ENCODE data around the gene FGF22. TPM values are rescaled to one million over a fixed set of nuclear protein-coding genes. Genes with fewer than 3 reads are reported as not detected.
"Not testable (repeated sequence)": the region's sequence is repeated elsewhere in the genome, so short reads cannot be mapped to it uniquely, and the experiment has no call there.

Gene FGF22
- polyA plus RNA-seq, 1 experiment, result 0.05 TPM

GRCh38 chr19:618674-619285 lies 20.9 kb upstream of the FGF22 start:
- Histone ChIP-seq H3K27me3 (ENCODE audit: control insufficient read depth, insufficient read depth, low read length) (no peaks in the 10 kb centered on the region), H3K36me3 (ENCODE audit: control insufficient read depth, insufficient read depth, low read length) (peaks cover 23% of the 10 kb centered on the region), H3K4me3 (ENCODE audit: low read depth, low read length) (no peak overlapping the region)
- ChIA-PET POLR2A (no interaction called here), CTCF (no interaction called here)
- DNase-seq (ENCODE audit: low read depth), result no peak
- TF ChIP-seq, protein P1, sequence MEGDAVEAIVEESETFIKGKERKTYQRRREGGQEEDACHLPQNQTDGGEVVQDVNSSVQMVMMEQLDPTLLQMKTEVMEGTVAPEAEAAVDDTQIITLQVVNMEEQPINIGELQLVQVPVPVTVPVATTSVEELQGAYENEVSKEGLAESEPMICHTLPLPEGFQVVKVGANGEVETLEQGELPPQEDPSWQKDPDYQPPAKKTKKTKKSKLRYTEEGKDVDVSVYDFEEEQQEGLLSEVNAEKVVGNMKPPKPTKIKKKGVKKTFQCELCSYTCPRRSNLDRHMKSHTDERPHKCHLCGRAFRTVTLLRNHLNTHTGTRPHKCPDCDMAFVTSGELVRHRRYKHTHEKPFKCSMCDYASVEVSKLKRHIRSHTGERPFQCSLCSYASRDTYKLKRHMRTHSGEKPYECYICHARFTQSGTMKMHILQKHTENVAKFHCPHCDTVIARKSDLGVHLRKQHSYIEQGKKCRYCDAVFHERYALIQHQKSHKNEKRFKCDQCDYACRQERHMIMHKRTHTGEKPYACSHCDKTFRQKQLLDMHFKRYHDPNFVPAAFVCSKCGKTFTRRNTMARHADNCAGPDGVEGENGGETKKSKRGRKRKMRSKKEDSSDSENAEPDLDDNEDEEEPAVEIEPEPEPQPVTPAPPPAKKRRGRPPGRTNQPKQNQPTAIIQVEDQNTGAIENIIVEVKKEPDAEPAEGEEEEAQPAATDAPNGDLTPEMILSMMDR (IDR thresholded peaks at IDR 0.05; ENCODE audit: insufficient read depth, low read depth, low read length), result no peak

DNA sequence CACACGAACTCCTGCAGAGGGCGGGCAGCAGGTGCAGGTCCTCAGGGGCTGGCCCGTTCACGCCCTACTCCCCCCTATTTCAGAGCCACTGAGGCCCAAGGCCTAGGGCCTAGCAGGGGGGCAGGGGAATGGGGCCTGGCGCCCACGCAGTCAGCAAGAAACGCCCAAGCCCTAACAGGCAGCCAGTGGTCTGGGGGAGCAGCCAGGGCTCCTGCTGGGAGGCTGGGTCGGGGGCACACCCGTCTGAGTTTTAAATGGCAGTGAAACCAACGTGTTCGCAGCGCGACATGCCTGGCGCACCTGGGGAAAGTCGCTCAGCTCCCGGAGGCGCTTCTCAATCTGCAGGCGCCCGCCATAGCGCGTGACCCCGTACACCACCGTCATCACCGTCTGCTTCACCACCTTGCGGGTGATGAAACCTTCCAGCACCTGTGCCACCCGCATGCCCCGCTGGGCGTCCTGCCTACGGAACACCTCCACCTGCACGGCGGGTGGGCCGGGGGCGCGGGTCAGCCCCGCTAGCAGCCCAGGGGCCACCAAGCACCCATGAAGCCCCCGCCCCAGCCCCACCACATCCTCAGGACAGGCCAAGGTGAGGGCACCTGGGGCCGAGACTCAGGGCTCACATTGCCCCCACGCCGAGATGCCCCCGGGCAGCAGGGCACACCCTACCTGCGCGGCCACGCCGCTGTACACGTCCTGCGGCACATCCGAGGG lies 20.2 kb upstream of the FGF22 start:
- DNase-seq (ENCODE audit: low read depth), result no peak
- Histone ChIP-seq H3K36me3 (ENCODE audit: control insufficient read depth, insufficient read depth, low read length) (peaks cover 24% of the 10 kb centered on the region), H3K4me3 (ENCODE audit: low read depth, low read length) (no peak overlapping the region), H3K27me3 (ENCODE audit: control insufficient read depth, insufficient read depth, low read length) (no peaks in the 10 kb centered on the region)
- POLR2A ChIA-PET, result no interaction called here
- CTCF ChIA-PET, result no interaction called here
- TF ChIP-seq, protein P1 (IDR thresholded peaks at IDR 0.05; ENCODE audit: insufficient read depth, low read depth, low read length), result no peak

- DNase-seq (ENCODE audit: low read depth), result no peak
- Histone ChIP-seq H3K36me3 (ENCODE audit: control insufficient read depth, insufficient read depth, low read length) (peaks cover 26% of the 10 kb centered on the region), H3K4me3 (ENCODE audit: low read depth, low read length) (no peak overlapping the region), H3K27me3 (ENCODE audit: control insufficient read depth, insufficient read depth, low read length) (no peaks in the 10 kb centered on the region)
- TF ChIP-seq, protein P1 (IDR thresholded peaks at IDR 0.05; ENCODE audit: insufficient read depth, low read depth, low read length), result no peak
- ChIA-PET POLR2A (no interaction called here), CTCF (no interaction called here)
Observed at GRCh38 chr19:620166-620862, 19.4 kb upstream of the FGF22 start.

GRCh38 chr19:621191-621590 lies 18.5 kb upstream of the FGF22 start:
- H3K4me3 ChIP-seq (ENCODE audit: low read depth, low read length); H3K27me3 ChIP-seq (ENCODE audit: control insufficient read depth, insufficient read depth, low read length); DNase-seq (ENCODE audit: low read depth); POLR2A ChIA-PET; CTCF ChIA-PET: not testable (repeated sequence)
- peaks cover 27% of the 10 kb centered on the region for H3K36me3 ChIP-seq (ENCODE audit: control insufficient read depth, insufficient read depth, low read length)

GRCh38 chr19:621819-622218 lies 17.9 kb upstream of the FGF22 start:
- Histone ChIP-seq H3K36me3 (ENCODE audit: control insufficient read depth, insufficient read depth, low read length) (peaks cover 27% of the 10 kb centered on the region), H3K4me3 (ENCODE audit: low read depth, low read length) (no peak overlapping the region), H3K27me3 (ENCODE audit: control insufficient read depth, insufficient read depth, low read length) (no peaks in the 10 kb centered on the region)
- CTCF ChIA-PET, result interaction anchor here (1.2 kb wide), 1 partner anchor 38 kb away, joined by 5 read pairs; no protein-coding TSS in a partner anchor
- no peak for DNase-seq (ENCODE audit: low read depth)
- TF ChIP-seq, protein P1 (IDR thresholded peaks at IDR 0.05; ENCODE audit: insufficient read depth, low read depth, low read length), result no peak
- POLR2A ChIA-PET, result no interaction called here
